Renal cortical epithelial cell (primary cell): ENCODE data around the gene ATP8B4. TPM values are rescaled to one million over a fixed set of nuclear protein-coding genes. Genes with fewer than 3 reads are reported as not detected.

Source experiments
- DNase-seq: peaks from one replicate; pipeline ENCODE4 v3.0.0-alpha.2; 2011; ENCODE audit warnings: low read depth
- total RNA-seq: library from RNA; depleted of rRNA; stranded (reverse); fragments of >200 nt; gene quantifications from 2 replicates; pipeline ENCODE4 v1.2.3, GENCODE V29; 2014

The ATP8B4 gene
- total RNA-seq, 1 donor from 2014 or later = 0.30 TPM

GRCh38 chr15:49927189-49927861, 191.7 kb downstream of the ATP8B4 start:
- DNase-seq = no peak

GRCh38 chr15:49926740-49927139, 192.3 kb downstream of the ATP8B4 start:
- DNase-seq = no peak

- no peak for DNase-seq
Observed at GRCh38 chr15:49923671-49924070, 195.4 kb downstream of the ATP8B4 start.

- no peak for DNase-seq
Observed at GRCh38 chr15:49919034-49919433, 200.0 kb downstream of the ATP8B4 start.

GRCh38 chr15:49918121-49918520, 200.9 kb downstream of the ATP8B4 start:
- DNase-seq = peak; percentile 7

- DNase-seq = no peak
Observed at GRCh38 chr15:49916998-49917397, 202.0 kb downstream of the ATP8B4 start.

GRCh38 chr15:49915822-49916221, 203.2 kb downstream of the ATP8B4 start:
- DNase-seq = no peak

- no peak for DNase-seq
Observed at GRCh38 chr15:49908933-49909295, 210.1 kb downstream of the ATP8B4 start.

GRCh38 chr15:49908236-49908932, 210.6 kb downstream of the ATP8B4 start:
- no peak for DNase-seq

- no peak for DNase-seq
Observed at GRCh38 chr15:49906966-49907365, 212.1 kb downstream of the ATP8B4 start.

- DNase-seq = no peak
Observed at GRCh38 chr15:49905221-49905620, 213.8 kb downstream of the ATP8B4 start.

GRCh38 chr15:49904296-49904695, 214.7 kb downstream of the ATP8B4 start:
- DNase-seq = no peak

- DNase-seq = no peak
Observed at GRCh38 chr15:49902685-49903501, 216.1 kb downstream of the ATP8B4 start.

GRCh38 chr15:49901996-49902684, 216.9 kb downstream of the ATP8B4 start:
- no peak for DNase-seq

- no peak for DNase-seq
Observed at GRCh38 chr15:49901321-49901720, 217.7 kb downstream of the ATP8B4 start.

- DNase-seq = no peak
Observed at GRCh38 chr15:49900903-49901235, 218.2 kb downstream of the ATP8B4 start.

- no peak for DNase-seq
Observed at GRCh38 chr15:49900006-49900902, 218.8 kb downstream of the ATP8B4 start.

- no peak for DNase-seq
Observed at GRCh38 chr15:49898575-49899283, 220.3 kb downstream of the ATP8B4 start.

- no peak for DNase-seq
Observed at GRCh38 chr15:49898097-49898496, 220.9 kb downstream of the ATP8B4 start.
